Ovary (tissue), 10 donors: ENCODE results near the gene REG3A. TPM values are rescaled to one million over a fixed set of nuclear protein-coding genes. Genes with fewer than 3 reads are reported as not detected.

Experiments
- DNase-seq, 5 donors: peaks; one replicate each; pipeline ENCODE4 v3.0.0-alpha.2; 2019 to 2020
- H3K27ac ChIP-seq, 2 donors: fragments of 200-600 bp; one replicate each; pipeline versions ENCODE4 v1.5.1 to v1.8.0; 2019 to 2022
- H3K27me3 ChIP-seq: fragments of 200-600 bp; one replicate; pipeline ENCODE4 v1.8.0; 2022
- H3K36me3 ChIP-seq: fragments of 200-600 bp; sonication (generic); one replicate; pipeline ENCODE4 v1.5.1; 2019
- H3K4me1 ChIP-seq: one replicate; pipeline ENCODE4 v1.8.1; 2013; ENCODE audit warnings: mild to moderate bottlenecking, moderate library complexity; ENCODE audit not compliant: insufficient read depth
- H3K4me3 ChIP-seq: fragments of 200-600 bp; sonication (generic); one replicate; pipeline ENCODE4 v1.5.1; 2017
- H3K9me3 ChIP-seq, 2 donors: fragments of 200-600 bp in 1 of 2; sonication (generic) in 1 of 2; one replicate each; pipeline versions ENCODE4 v1.5.1 to v1.8.1; 2013 to 2019; ENCODE audit warnings: mild to moderate bottlenecking in 1 of 2, moderate library complexity in 1 of 2
- EP300 ChIP-seq: sonication (generic); formaldehyde crosslinking; IDR thresholded peaks from one replicate; pipeline ENCODE4 v1.6.1; 2017; ENCODE audit warnings: antibody characterized with exemption
- POLR2A ChIP-seq: fragments of 450-650 bp; IDR thresholded peaks from one replicate; pipeline ENCODE4 v1.6.1; 2017; ENCODE audit warnings: antibody characterized with exemption, mild to moderate bottlenecking, moderate library complexity
- WGBS, 3 donors: extraction: QIAGEN DNeasy Blood & Tissue Kit in 1 of 3; methylation state at CpG; one replicate each; pipeline versions ENCODE4 v1.1.5 to v1.1.7; 2013 to 2017; 5-methylcytosine and 5-hydroxymethylcytosine counted together
- intact Hi-C, 4 donors: fragments of 100-400 bp; cut with DNase I; formaldehyde crosslinking; loops; one replicate each; pipeline versions ENCODE4 v1.11.0 to v1.15.1; 2022 to 2023
- long read RNA-seq, 3 donors: library from polyadenylated mRNA in 2 of 3; unstranded in 2 of 3; transcript quantifications; one replicate each; pipeline ENCODE4 v2.0.0 and lab custom pipeline, GENCODE V29; 2021 to 2026
- polyA plus RNA-seq, 2 donors: library from polyadenylated mRNA; stranded (reverse); fragments of 200-250 nt in 1 of 2; fragments of 350-450 nt in 1 of 2; fragmentation: Illumina TruSeq in 1 of 2; extraction: RNeasy Lipid Tissue Mini Kit (QIAGEN cat#74804) in 1 of 2; gene quantifications; one replicate each; pipeline ENCODE4 v1.2.3, GENCODE V29; 2013 to 2014
- total RNA-seq, 7 donors: library from RNA; depleted of rRNA in 2 of 7; stranded (reverse); fragments of >200 nt in 2 of 7; fragmentation: NEBNext Ultra II Directional in 3 of 7; extraction: Animal tissue kit (Norgen Biotek cat#: 25700) in 3 of 7; gene quantifications; one replicate each; pipeline versions ENCODE4 v1.1.0 to v1.2.4, GENCODE V29; 2016 to 2023
- TF ChIP-seq, protein P1 (sequence below), 3 donors: fragments of 450-650 bp in 2 of 3; fragments of 200-600 bp in 1 of 3; IDR thresholded peaks; one replicate each; pipeline versions ENCODE4 v1.5.1 to v1.8.0; 2016 to 2022; ENCODE audit warnings: antibody characterized with exemption in 3 of 3, mild to moderate bottlenecking in 1 of 3
- donor health status: DM: no; HTN: no; CAD: no; lungs with moderate emphysema.
- donor health status: DM: no; HTN: no; CAD: no.
- donor health status: Bipolar disorder and iron deficiency.
- donor health status: DM: yes; HTN: yes; CAD: no.
- donor health status: DM: no; HTN: no; CAD: no.
- donor health status: DM: yes; HTN: yes; CAD: no.

REG3A gene
- total RNA-seq: under 1 TPM in 1 of 7 donors, not detected in 6; 0.41 TPM
- polyA plus RNA-seq: not detected
- long read RNA-seq, donor 1: 0 reads
- long read RNA-seq, donor 2: 0 reads
- long read RNA-seq, donor 3: 0 reads

DNA sequence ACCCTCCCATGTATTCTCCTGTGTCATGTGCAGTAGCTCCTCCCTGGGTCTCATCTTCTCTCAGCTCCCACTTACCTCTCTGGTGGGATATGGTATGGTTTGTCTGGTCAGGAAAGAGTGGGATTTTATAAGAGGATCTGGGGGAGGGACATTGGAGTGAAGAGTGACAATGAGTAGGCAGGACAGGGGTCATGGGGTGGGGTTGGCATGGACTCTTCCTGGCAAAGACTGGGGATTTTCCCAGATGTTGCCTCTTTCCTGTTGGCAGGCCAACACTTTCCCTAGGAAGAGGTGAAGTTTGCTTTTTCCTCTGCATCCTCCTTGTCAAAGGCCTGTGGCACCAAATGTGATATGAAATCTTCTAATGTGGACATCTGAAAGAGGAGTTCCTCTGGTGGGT is at the start of gene REG3A:
Gene REG3A, minus strand, starts transcription at position 101 of the 400 bp plus-strand sequence. CDS start 348 bp downstream, outside the sequence.
- Histone ChIP-seq H3K36me3 (no peaks in the 10 kb centered on the region), H3K4me1 (no peaks in the 10 kb centered on the region), H3K27me3 (no peaks in the 10 kb centered on the region), H3K27ac (no peak within 1 kb of the TSS), H3K4me3 (no peak within 1 kb of the TSS), H3K9me3 (no peaks in the 10 kb centered on the region)
- TF ChIP-seq EP300 (no peak), POLR2A (no peak)
- TF ChIP-seq, protein P1, sequence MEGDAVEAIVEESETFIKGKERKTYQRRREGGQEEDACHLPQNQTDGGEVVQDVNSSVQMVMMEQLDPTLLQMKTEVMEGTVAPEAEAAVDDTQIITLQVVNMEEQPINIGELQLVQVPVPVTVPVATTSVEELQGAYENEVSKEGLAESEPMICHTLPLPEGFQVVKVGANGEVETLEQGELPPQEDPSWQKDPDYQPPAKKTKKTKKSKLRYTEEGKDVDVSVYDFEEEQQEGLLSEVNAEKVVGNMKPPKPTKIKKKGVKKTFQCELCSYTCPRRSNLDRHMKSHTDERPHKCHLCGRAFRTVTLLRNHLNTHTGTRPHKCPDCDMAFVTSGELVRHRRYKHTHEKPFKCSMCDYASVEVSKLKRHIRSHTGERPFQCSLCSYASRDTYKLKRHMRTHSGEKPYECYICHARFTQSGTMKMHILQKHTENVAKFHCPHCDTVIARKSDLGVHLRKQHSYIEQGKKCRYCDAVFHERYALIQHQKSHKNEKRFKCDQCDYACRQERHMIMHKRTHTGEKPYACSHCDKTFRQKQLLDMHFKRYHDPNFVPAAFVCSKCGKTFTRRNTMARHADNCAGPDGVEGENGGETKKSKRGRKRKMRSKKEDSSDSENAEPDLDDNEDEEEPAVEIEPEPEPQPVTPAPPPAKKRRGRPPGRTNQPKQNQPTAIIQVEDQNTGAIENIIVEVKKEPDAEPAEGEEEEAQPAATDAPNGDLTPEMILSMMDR (IDR thresholded peaks at IDR 0.05): no peak
- intact Hi-C loops: no loop called here
- DNase-seq: no peak

DNA sequence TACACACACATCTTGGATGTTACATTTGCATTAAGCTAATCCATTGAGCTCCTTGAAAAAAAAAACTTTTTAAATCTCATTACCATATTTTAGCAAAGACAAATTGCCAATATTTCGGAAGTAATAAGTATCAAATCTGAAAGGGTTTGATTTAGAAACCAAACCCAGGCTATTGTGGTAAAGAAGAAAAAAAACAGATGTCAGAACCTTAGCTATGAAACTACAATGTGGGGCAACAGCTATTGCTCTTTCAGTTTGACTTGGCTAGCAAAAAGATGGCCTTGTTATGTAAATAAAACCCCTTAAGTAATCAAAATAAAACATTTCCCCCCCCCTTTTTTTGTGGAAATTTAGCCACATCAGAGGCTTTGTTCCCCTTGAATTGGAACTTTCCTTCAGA is 41.2 kb upstream of the REG3A start:
- Histone ChIP-seq H3K27me3 (no peaks in the 10 kb centered on the region), H3K9me3 (no peaks in the 10 kb centered on the region), H3K27ac (no peak overlapping the region), H3K4me3 (no peak overlapping the region), H3K36me3 (no peaks in the 10 kb centered on the region), H3K4me1 (no peaks in the 10 kb centered on the region)
- TF ChIP-seq POLR2A: no peak
- no peak for TF ChIP-seq EP300
- TF ChIP-seq, protein P1 (IDR thresholded peaks at IDR 0.05): no peak
- DNase-seq: no peak
- WGBS, 3 donors: 62 to 67% (median 64%) methylated on average over 1 of the region's 1 CpG
- intact Hi-C loops: no loop called here

- TF ChIP-seq EP300 (no peak), POLR2A (no peak)
- TF ChIP-seq, protein P1 (IDR thresholded peaks at IDR 0.05): no peak
- Histone ChIP-seq H3K27me3 (no peaks in the 10 kb centered on the region), H3K9me3 (no peaks in the 10 kb centered on the region), H3K27ac (no peak overlapping the region), H3K4me1 (no peaks in the 10 kb centered on the region), H3K36me3 (no peaks in the 10 kb centered on the region), H3K4me3 (no peak overlapping the region)
- WGBS, 3 donors: 66 to 71% (median 66%) methylated on average over 7 of the region's 7 CpGs
- intact Hi-C loops: no loop called here
- DNase-seq: no peak
Measured at GRCh38 chr2:79191816-79192215, 32.3 kb upstream of the REG3A start.

DNA sequence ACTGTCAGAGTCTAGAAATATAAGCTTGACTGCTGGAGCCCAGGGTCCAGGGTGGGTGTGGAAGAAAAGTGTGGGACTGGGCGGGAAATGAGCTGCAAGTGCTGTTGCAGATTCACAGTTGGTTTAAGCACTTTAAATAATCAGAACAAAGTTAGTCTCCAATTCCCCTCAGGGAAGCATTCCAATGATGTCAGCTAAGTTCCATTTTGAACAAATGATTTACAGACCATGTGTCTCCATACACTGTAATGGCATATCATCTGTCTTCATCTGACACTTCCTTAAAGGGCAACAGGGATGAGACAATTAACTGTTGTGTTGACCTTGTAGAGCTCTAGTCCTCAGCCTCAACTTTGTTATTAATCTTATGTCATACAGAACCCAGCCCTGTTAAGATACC is 31.5 kb upstream of the REG3A start:
- TF ChIP-seq, protein P1 (IDR thresholded peaks at IDR 0.05): no peak
- TF ChIP-seq POLR2A: no peak
- no peak for TF ChIP-seq EP300
- intact Hi-C loops: no loop called here
- WGBS, 3 donors: 79 to 81% (median 79%) methylated on average over 1 of the region's 1 CpG

DNA sequence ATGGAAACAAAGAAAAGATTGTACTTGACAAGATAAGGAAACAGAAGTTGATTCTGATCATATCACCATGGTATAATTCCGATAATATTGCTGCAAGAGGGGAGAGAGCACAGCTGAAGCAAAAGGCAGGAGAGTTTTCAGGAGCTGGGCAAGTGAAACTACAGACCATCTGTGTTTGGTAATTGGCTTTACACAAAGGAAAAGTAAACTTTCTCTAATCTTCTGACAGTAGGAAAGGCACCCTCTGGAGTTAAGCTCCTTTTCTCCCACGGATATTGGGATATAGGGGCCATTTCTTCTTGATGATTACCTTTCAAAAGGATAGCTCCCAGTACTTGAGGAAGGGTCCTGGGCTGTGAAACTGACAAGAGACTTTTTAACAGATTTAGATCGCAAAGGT is 29.9 kb upstream of the REG3A start:
- intact Hi-C loops: no loop called here
- WGBS, 3 donors: 38 to 40% (median 40%) methylated on average over 3 of the region's 3 CpGs
- H3K36me3 ChIP-seq: no peaks in the 10 kb centered on the region
- no peak overlapping the region for H3K4me3 ChIP-seq
- DNase-seq: no peak
- no peak overlapping the region for H3K27ac ChIP-seq
- no peaks in the 10 kb centered on the region for H3K27me3 ChIP-seq
- no peaks in the 10 kb centered on the region for H3K4me1 ChIP-seq
- H3K9me3 ChIP-seq: no peaks in the 10 kb centered on the region
- TF ChIP-seq, protein P1 (IDR thresholded peaks at IDR 0.05): no peak
- TF ChIP-seq POLR2A (no peak), EP300 (no peak)

More for the DNA sequence above, 31.5 kb upstream of the REG3A start:
- H3K9me3 ChIP-seq: no peaks in the 10 kb centered on the region
- H3K27me3 ChIP-seq: no peaks in the 10 kb centered on the region
- H3K36me3 ChIP-seq: no peaks in the 10 kb centered on the region
- no peak overlapping the region for H3K4me3 ChIP-seq
- H3K27ac ChIP-seq: no peak overlapping the region
- no peaks in the 10 kb centered on the region for H3K4me1 ChIP-seq
- no peak for DNase-seq
